K562 (cell line): ENCODE results near the gene USP4. TPM values are rescaled to one million over a fixed set of nuclear protein-coding genes. Genes with fewer than 3 reads are reported as not detected.
A peak's percentile ranks its signal among the peaks of the same experiment; 100 is the strongest.

Experiments used
- BDP1 ChIP-seq: IDR thresholded peaks from 3 replicates; pipeline ENCODE4 v1.6.1; 2011; ENCODE audit not compliant: insufficient read length, insufficient read depth
- CHD2 ChIP-seq: IDR thresholded peaks from 2 replicates; pipeline ENCODE4 v1.6.1; 2011; ENCODE audit warnings: low read depth, low read length
- CREM ChIP-seq: IDR thresholded peaks from 2 replicates; pipeline ENCODE4 v1.6.1; 2014; ENCODE audit warnings: antibody characterized with exemption, low read depth
- DNMT1 ChIP-seq: fragments of 450-650 bp; IDR thresholded peaks from 2 replicates; pipeline ENCODE4 v1.6.1; 2016; ENCODE audit warnings: antibody characterized with exemption, mild to moderate bottlenecking
- E2F3 ChIP-seq: fragments of 250-450 bp; sonication (Bioruptor Pico); IDR thresholded peaks from 2 replicates; pipeline ENCODE4 v1.4.0; 2020; ENCODE audit warnings: mild to moderate bottlenecking
- JUN ChIP-seq, 2 experiments: sonication (generic) in 1 of 2; formaldehyde crosslinking in 1 of 2; IDR thresholded peaks; 2 replicates each; pipeline versions ENCODE4 v1.6.1 to v1.8.0; 2012 to 2022; ENCODE audit warnings: borderline replicate concordance in 2 of 2, mild to moderate bottlenecking in 2 of 2, improper control_type of control experiment in 1 of 2, low read depth in 1 of 2, low read length in 1 of 2, missing genetic modification reagents in 1 of 2
- MEF2A ChIP-seq: IDR thresholded peaks from 2 replicates; pipeline ENCODE4 v1.6.1; 2011; ENCODE audit warnings: low read depth, mild to moderate bottlenecking, low read length, moderate library complexity; ENCODE audit not compliant: control insufficient read depth
- MIER1 ChIP-seq: fragments of 450-650 bp; IDR thresholded peaks from 2 replicates; pipeline ENCODE4 v1.6.1; 2016; ENCODE audit warnings: antibody characterized with exemption, mild to moderate bottlenecking, low read depth
- NFIX ChIP-seq: fragments of 250-450 bp; sonication (Bioruptor Pico); IDR thresholded peaks from 2 replicates; pipeline ENCODE4 v1.4.0; 2020; ENCODE audit warnings: low read depth, mild to moderate bottlenecking, moderate library complexity
- PHTF2 ChIP-seq: fragments of 250-450 bp; sonication (Bioruptor Pico); IDR thresholded peaks from 2 replicates; pipeline ENCODE4 v1.5.0; 2021; ENCODE audit warnings: mild to moderate bottlenecking
- POU5F1 ChIP-seq: fragments of 150-350 bp; IDR thresholded peaks from 2 replicates; pipeline ENCODE4 v1.6.1; 2014; ENCODE audit warnings: borderline replicate concordance, low read length, low read depth, mild to moderate bottlenecking; ENCODE audit not compliant: partially characterized antibody
- RFX7 ChIP-seq: fragments of 250-450 bp; sonication (Bioruptor Pico); IDR thresholded peaks from 2 replicates; pipeline ENCODE4 v1.5.1; 2021; ENCODE audit warnings: mild to moderate bottlenecking
- SLC30A9 ChIP-seq: fragments of 250-450 bp; sonication (Bioruptor Pico); IDR thresholded peaks from 2 replicates; pipeline ENCODE4 v1.8.0; 2022; ENCODE audit warnings: mild to moderate bottlenecking, moderate library complexity
- SMARCA5 ChIP-seq: fragments of 450-650 bp; IDR thresholded peaks from 2 replicates; pipeline ENCODE4 v1.6.1; 2016
- SMARCE1 ChIP-seq: fragments of 450-650 bp; IDR thresholded peaks from 2 replicates; pipeline ENCODE4 v1.7.1; 2016; ENCODE audit warnings: mild to moderate bottlenecking
- STAG1 ChIP-seq: sonication (generic); formaldehyde crosslinking; IDR thresholded peaks from 2 replicates; pipeline ENCODE4 v1.5.0; 2020; ENCODE audit warnings: missing genetic modification reagents, borderline replicate concordance
- TEAD1 ChIP-seq, 2 experiments: fragments of 450-650 bp in 1 of 2; sonication (generic) in 1 of 2; formaldehyde crosslinking; IDR thresholded peaks; 2 replicates each; pipeline versions ENCODE4 v1.4.0 to v1.8.0; 2020 to 2022; ENCODE audit warnings: mild to moderate bottlenecking in 2 of 2, missing genetic modification reagents in 1 of 2
- THAP7 ChIP-seq: fragments of 250-450 bp; sonication (Bioruptor Pico); IDR thresholded peaks from 2 replicates; pipeline ENCODE4 v1.5.0; 2021
- USF2 ChIP-seq: sonication (generic); formaldehyde crosslinking; IDR thresholded peaks from 2 replicates; pipeline ENCODE4 v1.5.0; 2020; ENCODE audit warnings: missing genetic modification reagents
- ZBTB2 ChIP-seq: fragments of 450-650 bp; IDR thresholded peaks from 2 replicates; pipeline ENCODE4 v1.6.1; 2016; ENCODE audit warnings: antibody characterized with exemption
- ZC3H8 ChIP-seq: fragments of 450-650 bp; IDR thresholded peaks from 2 replicates; pipeline ENCODE4 v1.6.1; 2017
- ZFP1 ChIP-seq: fragments of 450-650 bp; formaldehyde crosslinking; IDR thresholded peaks from 2 replicates; pipeline ENCODE4 v1.4.0; 2020; ENCODE audit warnings: mild to moderate bottlenecking, mixed read lengths
- ZNF347 ChIP-seq: fragments of 450-650 bp; formaldehyde crosslinking; IDR thresholded peaks from 2 replicates; pipeline ENCODE4 v1.4.0; 2020; ENCODE audit warnings: low read depth, mild to moderate bottlenecking, moderate library complexity
- ZNF512 ChIP-seq: IDR thresholded peaks from 2 replicates; pipeline ENCODE4 v1.6.1; 2016; ENCODE audit warnings: missing genetic modification characterization, missing compliant biosample characterization
- ZNF583 ChIP-seq: fragments of 250-450 bp; sonication (Bioruptor Pico); IDR thresholded peaks from 2 replicates; pipeline ENCODE4 v1.4.0; 2020
- ZNF717 ChIP-seq: fragments of 250-450 bp; sonication (Bioruptor Pico); IDR thresholded peaks from 2 replicates; pipeline ENCODE4 v1.5.0; 2021
- ZNF764 ChIP-seq: fragments of 250-450 bp; sonication (Bioruptor Pico); IDR thresholded peaks from 2 replicates; pipeline ENCODE4 v1.4.0; 2020; ENCODE audit warnings: low read depth, mild to moderate bottlenecking, moderate library complexity
- polyA plus RNA-seq, 8 experiments: library from polyadenylated mRNA; depleted of rRNA in 4 of 8; stranded (reverse) in 5 of 8; unstranded in 3 of 8; fragments of >200 nt; fragmentation: Nextera tagmentation in 2 of 8; fragmentation: Illumina TruSeq in 1 of 8; extraction: Ambion mirVana in 2 of 8; extraction: Trizol in 1 of 8; gene quantifications; 2 replicates each; pipeline versions ENCODE4 v1.2.1 to v1.2.3, GENCODE V29; 2011 to 2014; ENCODE audit warnings: inconsistent platforms in 1 of 8, missing spikeins in 1 of 8
- total RNA-seq, 7 experiments: library from RNA; depleted of rRNA in 6 of 7; stranded (reverse); fragments of >200 nt in 6 of 7; fragmentation: Illumina TruSeq in 2 of 7; extraction: Trizol in 2 of 7; gene quantifications; 2 replicates each; pipeline versions ENCODE4 v1.2.1 to v1.2.3, GENCODE V29; 2011 to 2021; ENCODE audit warnings: low replicate concordance in 1 of 7

USP4 gene
- total and polyA plus RNA-seq, 9 of the 15 experiments (the other 6 are each of a cell fraction or from before 2014, with no cell fraction given): 11.8 to 40.4 (median 22.9) TPM

- TF ChIP-seq USF2 (CRISPR knock-in tag): peak; percentile 46
- no peak for TF ChIP-seq SLC30A9 (CRISPR knock-in tag)
- no peak for TF ChIP-seq ZC3H8
- TF ChIP-seq MEF2A: no peak
- TF ChIP-seq TEAD1 (CRISPR knock-in tag; IDR thresholded peaks at IDR 0.05): no peak
- TF ChIP-seq ZNF347 (CRISPR knock-in tag): no peak
- TF ChIP-seq SMARCE1: peak; percentile 95
- TF ChIP-seq RFX7 (CRISPR knock-in tag): no peak
- no peak for TF ChIP-seq SMARCA5
- TF ChIP-seq CREM: peak; percentile 33; the same call in 1 of the 2 replicates
- no peak for TF ChIP-seq POU5F1
- TF ChIP-seq BDP1: no peak
- peak; percentile 76; the same call in 1 of the 2 replicates for TF ChIP-seq ZBTB2
- no peak for TF ChIP-seq ZFP1
- TF ChIP-seq JUN (IDR thresholded peaks at IDR 0.05; ENCODE audit: borderline replicate concordance, low read depth, low read length): 0 out of 2 replicates have a peak, but pooled peaks have one; percentile 21
- no peak for TF ChIP-seq JUN (CRISPR knock-in tag; IDR thresholded peaks at IDR 0.05; ENCODE audit: borderline replicate concordance)
- TF ChIP-seq E2F3 (CRISPR knock-in tag): no peak
- no peak for TF ChIP-seq DNMT1
- TF ChIP-seq NFIX (CRISPR knock-in tag): no peak
- TF ChIP-seq ZNF717 (CRISPR knock-in tag): no peak
- no peak for TF ChIP-seq THAP7 (CRISPR knock-in tag)
- no peak for TF ChIP-seq ZNF583 (CRISPR knock-in tag)
- no peak for TF ChIP-seq MIER1
- TF ChIP-seq ZNF764 (CRISPR knock-in tag): no peak
- TF ChIP-seq STAG1 (CRISPR knock-in tag): no peak
- TF ChIP-seq PHTF2: no peak
- no peak for TF ChIP-seq CHD2
- no peak for TF ChIP-seq ZNF512 (tag)
Observed at GRCh38 chr3:49349348-49350114, 9.7 kb upstream of the USP4 start (continued).
